HEK293 (cell line): ENCODE measurements around the gene POT1.

Experiments
- CTCF ChIA-PET: fragments of 350-600 bp; formaldehyde crosslinking; extraction: SDS; loops from one replicate; lab custom pipeline; 2021; ENCODE audit warnings: antibody characterized with exemption; lab: Yijun Ruan, JAX
- POLR2A ChIA-PET: fragments of 300-600 bp; formaldehyde crosslinking; extraction: SDS; loops from one replicate; lab custom pipeline; 2020; ENCODE audit warnings: antibody characterized with exemption, inconsistent platforms; lab: Yijun Ruan, JAX
- H3K27ac ChIP-seq: fragments of 200-500 bp; sonication (Bioruptor generic); 2 replicates; pipeline ENCODE4 v1.5.1; 2014; ENCODE audit warnings: low read depth, low read length, control low read depth, inconsistent platforms; ENCODE audit errors: extremely low read depth
- H3K36me3 ChIP-seq, 2 experiments: fragments of 200-500 bp in 1 of 2; sonication (Bioruptor generic) in 1 of 2; 1 replicate in 1 of 2; 2 replicates in 1 of 2; pipeline ENCODE4 v1.5.1; 2014 to 2017; ENCODE audit warnings: inconsistent platforms in 2 of 2, low read length in 2 of 2; ENCODE audit not compliant: control insufficient read depth in 2 of 2, insufficient read depth in 1 of 2
- H3K4me1 ChIP-seq: fragments of 200-500 bp; sonication (Bioruptor generic); 2 replicates; pipeline ENCODE4 v1.5.1; 2014; ENCODE audit warnings: mild to moderate bottlenecking, low read length, inconsistent platforms; ENCODE audit not compliant: control insufficient read depth, insufficient read depth
- H3K4me3 ChIP-seq: 2 replicates; pipeline ENCODE4 v1.5.1; 2011; ENCODE audit warnings: low read depth, mild to moderate bottlenecking, control low read depth, low read length, moderate library complexity
- H3K9me3 ChIP-seq: fragments of 200-500 bp; sonication (Bioruptor generic); 2 replicates; pipeline ENCODE4 v1.5.1; 2014; ENCODE audit warnings: low read depth, low read length, inconsistent platforms; ENCODE audit not compliant: control insufficient read depth, insufficient read depth
- KLF1 ChIP-seq: fragments of 450-650 bp; formaldehyde crosslinking; IDR thresholded peaks from 2 replicates; pipeline ENCODE4 v1.5.1; 2016; ENCODE audit warnings: missing biosample characterization, missing genetic modification characterization
- KLF10 ChIP-seq: fragments of 450-650 bp; IDR thresholded peaks from 2 replicates; pipeline ENCODE4 v1.5.1; 2018; ENCODE audit warnings: missing biosample characterization, mild to moderate bottlenecking, missing genetic modification characterization
- KLF16 ChIP-seq: fragments of 450-650 bp; formaldehyde crosslinking; IDR thresholded peaks from 2 replicates; pipeline ENCODE4 v1.5.1; 2017; ENCODE audit warnings: missing biosample characterization, missing genetic modification characterization
- KLF8 ChIP-seq: fragments of 450-650 bp; formaldehyde crosslinking; IDR thresholded peaks from 2 replicates; pipeline ENCODE4 v1.5.1; 2016; ENCODE audit warnings: missing biosample characterization, missing genetic modification characterization
- PATZ1 ChIP-seq: fragments of 450-650 bp; formaldehyde crosslinking; IDR thresholded peaks from 2 replicates; pipeline ENCODE4 v1.5.1; 2016; ENCODE audit warnings: missing biosample characterization, missing genetic modification characterization
- PRDM2 ChIP-seq: fragments of 450-650 bp; formaldehyde crosslinking; IDR thresholded peaks from 2 replicates; pipeline ENCODE4 v1.5.1; 2016; ENCODE audit warnings: missing biosample characterization, missing genetic modification characterization, borderline replicate concordance
- SP2 ChIP-seq: fragments of 450-650 bp; formaldehyde crosslinking; IDR thresholded peaks from 2 replicates; pipeline ENCODE4 v1.5.1; 2016; ENCODE audit warnings: missing biosample characterization, missing genetic modification characterization
- ZBTB8A ChIP-seq: fragments of 450-650 bp; formaldehyde crosslinking; IDR thresholded peaks from 2 replicates; pipeline ENCODE4 v1.5.1; 2016; ENCODE audit warnings: missing biosample characterization, missing genetic modification characterization
- ZNF10 ChIP-seq: fragments of 450-650 bp; formaldehyde crosslinking; IDR thresholded peaks from 2 replicates; pipeline ENCODE4 v1.5.1; 2017; ENCODE audit warnings: missing biosample characterization, missing genetic modification characterization
- ZNF140 ChIP-seq: fragments of 450-650 bp; formaldehyde crosslinking; IDR thresholded peaks from 2 replicates; pipeline ENCODE4 v1.5.1; 2016; ENCODE audit warnings: missing biosample characterization, missing genetic modification characterization
- ZNF148 ChIP-seq: fragments of 450-650 bp; formaldehyde crosslinking; IDR thresholded peaks from 2 replicates; pipeline ENCODE4 v1.5.0; 2017; ENCODE audit warnings: missing biosample characterization, missing genetic modification characterization, borderline replicate concordance
- ZNF26 ChIP-seq: fragments of 450-650 bp; formaldehyde crosslinking; IDR thresholded peaks from 2 replicates; pipeline ENCODE4 v1.5.1; 2016; ENCODE audit warnings: missing biosample characterization, missing genetic modification characterization
- ZNF48 ChIP-seq: fragments of 450-650 bp; formaldehyde crosslinking; IDR thresholded peaks from 2 replicates; pipeline ENCODE4 v1.5.1; 2016; ENCODE audit warnings: missing biosample characterization, missing genetic modification characterization
- ZNF549 ChIP-seq: fragments of 450-650 bp; IDR thresholded peaks from 2 replicates; pipeline ENCODE4 v1.5.1; 2018; ENCODE audit warnings: missing biosample characterization, missing genetic modification characterization, mild to moderate bottlenecking, inconsistent platforms, moderate library complexity
- ZNF571 ChIP-seq: fragments of 450-650 bp; formaldehyde crosslinking; IDR thresholded peaks from 2 replicates; pipeline ENCODE4 v1.5.0; 2017; ENCODE audit warnings: missing biosample characterization, missing genetic modification characterization
- ZNF629 ChIP-seq: fragments of 450-650 bp; formaldehyde crosslinking; IDR thresholded peaks from 2 replicates; pipeline ENCODE4 v1.5.1; 2017; ENCODE audit warnings: missing biosample characterization, missing genetic modification characterization
- ZNF701 ChIP-seq: fragments of 450-650 bp; formaldehyde crosslinking; IDR thresholded peaks from 2 replicates; pipeline ENCODE4 v1.5.1; 2016; ENCODE audit warnings: missing biosample characterization, missing genetic modification characterization
- ZNF704 ChIP-seq: fragments of 450-650 bp; formaldehyde crosslinking; IDR thresholded peaks from 2 replicates; pipeline ENCODE4 v1.5.1; 2016; ENCODE audit warnings: missing biosample characterization, missing genetic modification characterization
- ZNF768 ChIP-seq: fragments of 450-650 bp; formaldehyde crosslinking; IDR thresholded peaks from 2 replicates; pipeline ENCODE4 v1.5.1; 2018; ENCODE audit warnings: missing biosample characterization, mild to moderate bottlenecking, missing genetic modification characterization
- ZNF776 ChIP-seq: fragments of 450-650 bp; formaldehyde crosslinking; IDR thresholded peaks from 2 replicates; pipeline ENCODE4 v1.5.0; 2017; ENCODE audit warnings: missing biosample characterization, missing genetic modification characterization, borderline replicate concordance
- ZSCAN5A ChIP-seq: fragments of 450-650 bp; formaldehyde crosslinking; IDR thresholded peaks from 2 replicates; pipeline ENCODE4 v1.5.1; 2016; ENCODE audit warnings: missing biosample characterization, missing genetic modification characterization
- ZXDB ChIP-seq: fragments of 450-650 bp; formaldehyde crosslinking; IDR thresholded peaks from 2 replicates; pipeline ENCODE4 v1.5.1; 2016; ENCODE audit warnings: missing biosample characterization, missing genetic modification characterization

Gene POT1

GRCh38 chr7:124942399-124942798, 12.8 kb upstream of the POT1 start (continued):
- TF ChIP-seq PATZ1: no peak
- no peak for TF ChIP-seq ZNF768 (tag by site-specific recombination)
- TF ChIP-seq ZNF549 (tag by site-specific recombination): no peak
- TF ChIP-seq ZSCAN5A: no peak
- no peak for TF ChIP-seq ZNF571 (tag by site-specific recombination)
- no peak for TF ChIP-seq PRDM2 (tag by site-specific recombination)

- Histone ChIP-seq H3K27ac (no peak overlapping the region), H3K36me3 (no peaks in the 10 kb centered on the region), H3K4me3 (no peak overlapping the region), H3K9me3 (no peaks in the 10 kb centered on the region), H3K4me1 (no peaks in the 10 kb centered on the region)
- POLR2A ChIA-PET: no interaction called here
- CTCF ChIA-PET: no interaction called here
- TF ChIP-seq ZBTB8A (no peak), ZNF48 (tag by site-specific recombination) (no peak), ZNF26 (tag by site-specific recombination) (no peak), KLF10 (tag by site-specific recombination) (no peak), ZNF148 (tag by site-specific recombination) (no peak), KLF16 (tag by site-specific recombination) (no peak), ZNF629 (tag by site-specific recombination) (no peak), KLF8 (tag by site-specific recombination) (no peak), ZNF10 (no peak), ZNF704 (no peak), ZXDB (tag by site-specific recombination) (no peak), ZNF776 (tag by site-specific recombination) (no peak), SP2 (no peak), ZNF140 (tag by site-specific recombination) (no peak), KLF1 (tag by site-specific recombination) (no peak), ZNF701 (no peak)
Measured at GRCh38 chr7:124940306-124940705, 10.7 kb upstream of the POT1 start.
